ENCODE data around the gene PLSCR2. TPM values are rescaled to one million over a fixed set of nuclear protein-coding genes. Genes with fewer than 3 reads are reported as not detected.
A peak's percentile ranks its signal among the peaks of the same experiment; 100 is the strongest.

Gene PLSCR2
- total and polyA plus RNA-seq, 9 of the 15 experiments (the other 6 are each of a cell fraction or from before 2014, with no cell fraction given): 0.07 to 0.49 (median 0.25) TPM; not detected in 4

- peak; percentile 55; the same call in 1 of the 2 replicates for TF ChIP-seq ZBTB12 (CRISPR knock-in tag; IDR thresholded peaks at IDR 0.05)
- TF ChIP-seq ZNF57 (CRISPR knock-in tag; IDR thresholded peaks at IDR 0.05): peak; percentile 60; the same call in 1 of the 2 replicates
- no peak for TF ChIP-seq SPI1 (IDR thresholded peaks at IDR 0.05; ENCODE audit: borderline replicate concordance, low read depth, low read length)
- no peak for TF ChIP-seq SIN3B (IDR thresholded peaks at IDR 0.05; ENCODE audit: low read depth)
- peak; percentile 82 for TF ChIP-seq REST (IDR thresholded peaks at IDR 0.05; ENCODE audit: borderline replicate concordance)
- TF ChIP-seq REST (CRISPR knock-in tag; IDR thresholded peaks at IDR 0.05; ENCODE audit: low read depth): 0 out of 2 replicates have a peak, but pooled peaks have one; percentile 26
- peak in 1 of 2 experiments; percentile 46; a peak in 2 of 4 replicates for TF ChIP-seq MNT (conservative IDR thresholded peaks at IDR 0.05)
- TF ChIP-seq ZBTB9 (CRISPR knock-in tag; IDR thresholded peaks at IDR 0.05): peak; percentile 90
- peak; percentile 49 for TF ChIP-seq GABPA (tag; conservative IDR thresholded peaks at IDR 0.05; ENCODE audit: low read depth)
- peak; percentile 17 for TF ChIP-seq TAF9B (IDR thresholded peaks at IDR 0.05; ENCODE audit: partially characterized antibody)
- no peak for TF ChIP-seq ETS1 (conservative IDR thresholded peaks at IDR 0.05; ENCODE audit: control insufficient read depth, low read depth, low read length)
Measured at GRCh38 chr3:146469150-146470017, at the start of gene PLSCR2 (continued).
